Heart right ventricle (tissue), 16 donors: Measurements from ENCODE around the gene COMT. TPM values are rescaled to one million over a fixed set of nuclear protein-coding genes. Genes with fewer than 3 reads are reported as not detected.

ENCODE experiments used
- ATAC-seq, 8 donors: fragments of 200-7000 bp; cut with Tn5 transposase; one replicate each; pipeline ENCODE4 v1.9.1; 2020; ENCODE audit warnings: mild to moderate bottlenecking in 8 of 8, moderate library complexity in 8 of 8, moderate number of reproducible peaks in 1 of 8
- DNase-seq, 2 donors: peaks; one replicate each; pipeline ENCODE4 v3.0.0-alpha.2; 2020
- H3K27ac ChIP-seq, 10 donors: fragments of 200-600 bp; sonication (generic) in 2 of 10; one replicate each; pipeline versions ENCODE4 v1.5.0 to v1.8.0; 2020 to 2022; ENCODE audit warnings: mild to moderate bottlenecking in 3 of 10
- H3K27me3 ChIP-seq, 7 donors: fragments of 200-600 bp; one replicate each; pipeline ENCODE4 v1.8.0; 2021 to 2022; ENCODE audit warnings: mild to moderate bottlenecking in 2 of 7
- H3K36me3 ChIP-seq, 9 donors: fragments of 200-600 bp; sonication (generic) in 1 of 9; one replicate each; pipeline versions ENCODE4 v1.5.0 to v1.8.0; 2020 to 2022; ENCODE audit warnings: mild to moderate bottlenecking in 2 of 9
- H3K4me1 ChIP-seq, 9 donors: fragments of 200-600 bp; sonication (generic) in 1 of 9; one replicate each; pipeline versions ENCODE4 v1.5.0 to v1.8.0; 2020 to 2022; ENCODE audit warnings: mild to moderate bottlenecking in 4 of 9
- H3K4me3 ChIP-seq, 10 donors: fragments of 200-600 bp; sonication (generic) in 2 of 10; one replicate each; pipeline versions ENCODE4 v1.5.0 to v1.8.0; 2020 to 2022; ENCODE audit warnings: mild to moderate bottlenecking in 7 of 10, moderate library complexity in 2 of 10
- H3K9me3 ChIP-seq, 11 donors: fragments of 200-600 bp in 10 of 11; sonication (generic) in 2 of 11; one replicate each; pipeline versions ENCODE4 v1.5.0 to v1.8.0; 2013 to 2022; ENCODE audit warnings: mild to moderate bottlenecking in 2 of 11, control low read depth in 1 of 11, moderate library complexity in 1 of 11
- WGBS, 2 donors: extraction: QIAGEN DNeasy Blood & Tissue Kit; methylation state at CpG; one replicate each; pipeline ENCODE4 v1.1.7; 2013; ENCODE audit warnings: inconsistent platforms in 1 of 2; 5-methylcytosine and 5-hydroxymethylcytosine counted together
- intact Hi-C, 10 donors: fragments of 100-400 bp; cut with DNase I; formaldehyde crosslinking; loops; one replicate each; pipeline versions ENCODE4 v1.11.1 to v1.14.2; 2022
- polyA plus RNA-seq, 2 donors: library from polyadenylated mRNA; stranded (reverse); fragments of 200-250 nt; gene quantifications; one replicate each; pipeline ENCODE4 v1.2.3, GENCODE V29; 2013
- total RNA-seq, 10 donors: library from RNA; stranded (reverse); fragmentation: NEBNext Ultra II Directional in 3 of 10; extraction: Animal tissue kit (Norgen Biotek cat#: 25700) in 3 of 10; gene quantifications; one replicate each; pipeline versions ENCODE4 v1.2.1 to v1.2.4, GENCODE V29; 2021 to 2023
- TF ChIP-seq, protein P1 (sequence below), 9 donors: fragments of 200-600 bp; sonication (generic) in 2 of 9; IDR thresholded peaks; one replicate each; pipeline versions ENCODE4 v1.5.0 to v1.8.0; 2021 to 2022; ENCODE audit warnings: antibody characterized with exemption in 9 of 9, mild to moderate bottlenecking in 5 of 9, moderate library complexity in 1 of 9
- donor health status: Arrhythmogenic right ventricular cardiomyopathy.
- donor health status: ischemic (EF 13 %, LVEDD 7.1; RV severe dilation, severe dysfunction).
- donor health status: healthy with polysubstance abuse.
- donor health status: DM: no; HTN: yes; CAD: no.
- donor health status: DM: no; HTN: no; CAD: no.
- donor health status: ischemic (EF 25% LVEDD 6.9; RV normal size, moderate dysfunction).
- donor health status: ischemic (EF 25% LVEDD 5.7; RV mildly dilated, moderate dysfunction).
- donor health status: healthy.
- donor health status: DM: yes; HTN: yes; CAD: no.
- donor health status: Ischemic cardiomyopathy.
- donor health status: ischemic (EF 35%, LVEDD 5.7; RV mildly dilated, moderate dysfunction).
- donor health status: nonischemic (EF 11% LVEDD 7.7; RV severe dilation, severe dysfunction).
- donor health status: DM: yes; HTN: yes; CAD: no.
- donor health status: PGD.
- donor health status: ischemic (EF 29% LVEDD 5.4; RV normal size, mild dysfunction).
- donor health status: nonischemic (EF 23%, LVEDD 6.1; RV moderate dilation, normal function).

Gene COMT
- total and polyA plus RNA-seq, 12 donors: 42.9 to 273 (median 101) TPM

DNA sequence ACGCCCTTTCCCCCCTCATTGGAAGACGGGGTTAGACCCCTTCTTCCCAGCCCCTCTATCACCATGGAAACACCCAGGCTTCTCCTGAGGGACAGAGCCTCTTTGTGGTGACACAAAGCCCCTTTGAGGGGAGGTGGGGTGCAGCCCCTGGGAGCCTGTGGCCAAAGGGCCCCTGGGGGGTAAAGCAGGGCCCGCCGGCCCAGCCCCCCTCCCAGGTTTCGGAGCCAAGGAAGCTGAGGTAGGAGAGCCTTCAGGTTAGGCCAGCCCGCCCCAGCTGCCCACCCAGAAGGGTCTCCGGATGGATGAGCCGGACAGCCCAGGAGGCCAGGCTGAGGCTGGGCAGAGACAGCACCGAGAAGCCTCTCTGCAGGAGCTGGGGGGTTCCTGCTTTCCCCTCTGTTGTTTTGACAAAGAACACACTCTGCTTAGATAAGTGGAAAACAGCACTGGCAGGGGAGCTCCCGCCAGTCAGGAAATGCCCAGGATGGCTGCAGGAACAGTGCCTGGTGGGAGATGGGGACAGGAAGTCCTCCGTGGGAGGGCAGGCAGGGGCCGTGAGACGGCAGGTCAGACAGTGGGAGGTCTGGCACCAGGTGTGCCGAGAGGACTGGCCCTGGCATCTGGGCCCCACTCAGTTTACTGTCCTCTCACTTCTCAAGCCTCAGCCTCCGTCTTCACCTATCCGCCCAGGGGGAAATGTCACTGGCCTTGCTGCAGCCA lies 56.8 kb downstream of the COMT start:
- TF ChIP-seq, protein P1, sequence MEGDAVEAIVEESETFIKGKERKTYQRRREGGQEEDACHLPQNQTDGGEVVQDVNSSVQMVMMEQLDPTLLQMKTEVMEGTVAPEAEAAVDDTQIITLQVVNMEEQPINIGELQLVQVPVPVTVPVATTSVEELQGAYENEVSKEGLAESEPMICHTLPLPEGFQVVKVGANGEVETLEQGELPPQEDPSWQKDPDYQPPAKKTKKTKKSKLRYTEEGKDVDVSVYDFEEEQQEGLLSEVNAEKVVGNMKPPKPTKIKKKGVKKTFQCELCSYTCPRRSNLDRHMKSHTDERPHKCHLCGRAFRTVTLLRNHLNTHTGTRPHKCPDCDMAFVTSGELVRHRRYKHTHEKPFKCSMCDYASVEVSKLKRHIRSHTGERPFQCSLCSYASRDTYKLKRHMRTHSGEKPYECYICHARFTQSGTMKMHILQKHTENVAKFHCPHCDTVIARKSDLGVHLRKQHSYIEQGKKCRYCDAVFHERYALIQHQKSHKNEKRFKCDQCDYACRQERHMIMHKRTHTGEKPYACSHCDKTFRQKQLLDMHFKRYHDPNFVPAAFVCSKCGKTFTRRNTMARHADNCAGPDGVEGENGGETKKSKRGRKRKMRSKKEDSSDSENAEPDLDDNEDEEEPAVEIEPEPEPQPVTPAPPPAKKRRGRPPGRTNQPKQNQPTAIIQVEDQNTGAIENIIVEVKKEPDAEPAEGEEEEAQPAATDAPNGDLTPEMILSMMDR (IDR thresholded peaks at IDR 0.05): no peak
- 60 to 64% methylated on average over 16 of the region's 16 CpGs for WGBS, 2 donors
- H3K36me3 ChIP-seq: no peaks in the 10 kb centered on the region
- H3K4me1 ChIP-seq: peaks cover 18 to 53% (median 34%) of the 10 kb centered on the region in 9 donors
- H3K27me3 ChIP-seq: no peaks in the 10 kb centered on the region
- no peak for ATAC-seq
- no peak overlapping the region for H3K4me3 ChIP-seq
- DNase-seq: peak in 1 of 2 donors; percentile 6
- peak overlapping the region in 3 of 10 donors; percentile 8 to 73 (median 15) for H3K27ac ChIP-seq
- intact Hi-C loops: no loop called here
- H3K9me3 ChIP-seq: peaks cover 0 to 10% (median 4%) of the 10 kb centered on the region in 11 donors

GRCh38 chr22:19998991-19999820 lies 57.6 kb downstream of the COMT start:
- intact Hi-C loops: no loop called here
- Histone ChIP-seq H3K9me3 (peaks cover 0 to 18% (median 5%) of the 10 kb centered on the region in 11 donors), H3K27me3 (no peaks in the 10 kb centered on the region), H3K4me3 (no peak overlapping the region), H3K36me3 (no peaks in the 10 kb centered on the region), H3K27ac (peak overlapping the region in 8 of 10 donors; percentile 8 to 73 (median 56)), H3K4me1 (peaks cover 18 to 52% (median 34%) of the 10 kb centered on the region in 9 donors)
- ATAC-seq (peak in 3 of 8 donors; percentile 27 to 54 (median 38)), DNase-seq (peak in 1 of 2 donors; percentile 36)
- TF ChIP-seq, protein P1 (IDR thresholded peaks at IDR 0.05): no peak
- WGBS, 2 donors: 65 to 66% methylated on average over 8 of the region's 8 CpGs

DNA sequence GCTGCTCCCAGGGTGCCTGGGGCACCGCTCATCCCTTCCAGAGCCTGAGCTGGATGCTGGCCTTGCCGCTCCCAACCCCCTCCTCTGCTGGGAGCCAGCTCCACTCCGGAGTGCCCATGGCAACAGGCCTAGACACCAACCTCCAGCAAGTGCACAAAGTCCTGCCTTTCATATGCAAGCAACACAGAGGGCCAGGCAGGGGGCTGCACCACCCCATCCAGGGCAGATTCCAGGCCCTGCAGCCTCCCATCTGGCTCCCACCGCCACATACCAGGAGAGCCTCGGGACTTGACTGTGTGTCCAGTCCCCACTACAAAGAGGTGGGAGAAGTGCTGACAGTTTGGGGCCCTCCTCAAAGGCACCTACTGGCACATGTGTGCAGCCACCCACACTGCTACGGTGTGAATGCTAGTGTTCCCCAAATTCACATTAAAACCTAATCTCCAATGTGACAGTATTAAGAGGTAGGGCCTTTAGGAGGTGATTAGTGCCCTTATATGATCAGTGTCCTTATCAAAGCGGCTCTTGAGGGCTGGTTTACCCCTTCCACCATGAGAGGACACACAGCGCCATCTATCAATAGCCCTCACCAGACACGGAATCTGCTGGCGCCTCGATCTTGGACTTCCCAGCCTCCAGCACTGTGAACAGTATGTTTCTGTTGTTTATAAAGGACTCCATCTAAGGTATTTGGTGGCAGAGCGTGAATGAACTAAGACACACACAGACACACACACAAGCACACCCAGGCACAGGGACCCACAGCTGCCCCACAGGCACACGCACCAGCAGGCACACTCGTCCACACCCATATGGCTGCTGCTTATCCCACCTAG lies 58.9 kb downstream of the COMT start:
- Histone ChIP-seq H3K36me3 (no peaks in the 10 kb centered on the region), H3K9me3 (peaks cover 0 to 26% (median 5%) of the 10 kb centered on the region in 11 donors), H3K27ac (peak overlapping the region in 7 of 10 donors; percentile 35 to 73 (median 57)), H3K4me1 (peaks cover 13 to 50% (median 34%) of the 10 kb centered on the region in 9 donors), H3K27me3 (no peaks in the 10 kb centered on the region), H3K4me3 (no peak overlapping the region)
- WGBS, 2 donors: 59 to 69% methylated on average over 14 of the region's 14 CpGs
- intact Hi-C loops: loop anchor here in 1 of 10 donors (1.0 kb wide), 1 partner anchor 17 kb away; no protein-coding TSS in a partner anchor
- TF ChIP-seq, protein P1 (IDR thresholded peaks at IDR 0.05): peak in 1 of 9 donors; percentile 27
- ATAC-seq (peak; percentile 59 to 91 (median 80)), DNase-seq (peak; percentile 64 to 67)
